Measurements from ENCODE around the gene PTGES. TPM values are rescaled to one million over a fixed set of nuclear protein-coding genes. Genes with fewer than 3 reads are reported as not detected.
A peak's percentile ranks its signal among the peaks of the same experiment; 100 is the strongest.

PTGES gene
- total RNA-seq, 1 experiment from 2014 or later = 17.2 TPM

- Histone ChIP-seq H3K9ac (ENCODE audit: low read length) (peak overlapping the region; percentile 83), H2AFZ (ENCODE audit: low read depth, low read length, poor library complexity, severe bottlenecking) (peak overlapping the region; percentile 74), H3K4me2 (ENCODE audit: low read length) (peak overlapping the region; percentile 99), H3K36me3 (ENCODE audit: control insufficient read depth in 1 of 2, insufficient read depth in 2 of 2, low read length in 2 of 2) (0 out of 4 replicates have a peak, but pooled peaks cover 0 to 3% of the 10 kb centered on the region in 2 experiments), H3K9me3 (ENCODE audit: control insufficient read depth in 1 of 2, insufficient read depth in 1 of 2, low read depth in 1 of 2, low read length in 2 of 2) (no peaks in the 10 kb centered on the region), H3K4me3 (replicated peaks in 1 of 2; ENCODE audit: low read depth in 1 of 2, low read length in 2 of 2) (peak overlapping the region; percentile 46 to 65), H3K27me3 (ENCODE audit: insufficient read depth, low read length) (no peaks in the 10 kb centered on the region), H4K20me1 (ENCODE audit: insufficient read depth) (no peaks in the 10 kb centered on the region), H3K27ac (ENCODE audit: low read depth, low read length) (peak overlapping the region; percentile 46; the same call in 1 of the 2 replicates), H3K4me1 (ENCODE audit: control insufficient read depth in 1 of 2, insufficient read depth in 2 of 2, low read length in 2 of 2) (peaks cover 32 to 43% of the 10 kb centered on the region in 2 experiments), H3K79me2 (ENCODE audit: insufficient read depth, low read length) (0 out of 2 replicates have a peak, but pooled peaks cover 3% of the 10 kb centered on the region), H3K9me2 (ENCODE audit: insufficient read depth) (no peaks in the 10 kb centered on the region)
- DNase-seq (ENCODE audit: low read depth, low spot score) (no peak), ATAC-seq (peak; percentile 70)
- TF ChIP-seq, protein P1, sequence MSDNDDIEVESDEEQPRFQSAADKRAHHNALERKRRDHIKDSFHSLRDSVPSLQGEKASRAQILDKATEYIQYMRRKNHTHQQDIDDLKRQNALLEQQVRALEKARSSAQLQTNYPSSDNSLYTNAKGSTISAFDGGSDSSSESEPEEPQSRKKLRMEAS (IDR thresholded peaks at IDR 0.05) = peak; percentile 75; the same call in 1 of the 2 replicates
- TF ChIP-seq POLR2A (IDR thresholded peaks at IDR 0.05; ENCODE audit: borderline replicate concordance, extremely low read depth, insufficient read depth, insufficient read length) = peak; percentile 17
- TF ChIP-seq CEBPB (IDR thresholded peaks at IDR 0.05; ENCODE audit: low read depth) = no peak
- no peak for TF ChIP-seq RAD21 (IDR thresholded peaks at IDR 0.05; ENCODE audit: low read depth)
- no peak for TF ChIP-seq CTCF (IDR thresholded peaks at IDR 0.05 in 2 of 3, conservative IDR thresholded peaks at IDR 0.05 in 1 of 3; ENCODE audit: borderline replicate concordance in 1 of 3, insufficient read depth in 1 of 3, low read depth in 2 of 3, low read length in 2 of 3)
- peak; percentile 91; the same call in 1 of the 2 replicates for TF ChIP-seq ZFX (IDR thresholded peaks at IDR 0.05)
- TF ChIP-seq FOSL1 (IDR thresholded peaks at IDR 0.05; ENCODE audit: low read depth) = no peak
- TF ChIP-seq TCF7L2 (IDR thresholded peaks at IDR 0.05; ENCODE audit: borderline replicate concordance, extremely low read depth, insufficient read depth, insufficient read length) = peak; percentile 71
- no peak for TF ChIP-seq ZBTB33 (IDR thresholded peaks at IDR 0.05; ENCODE audit: extremely low read depth, insufficient replicate concordance, low read length)
- BruUV-seq (replicated peaks) = no TSS peak
- intact Hi-C loops (cut with micrococcal nuclease) = no loop called here
- ChIA-PET POLR2A (interaction anchor here (0.8 to 1.4 kb wide), 2 partner anchors 17 to 80 kb away, joined by 3 to 6 read pairs; no protein-coding TSS in a partner anchor), CTCF (interaction anchor here (0.9 to 1.5 kb wide), 2 partner anchors 41 to 93 kb away, joined by 3 to 6 read pairs; no protein-coding TSS in a partner anchor), RAD21 (ENCODE audit: low non-redundant PET in 1 of 2, low total read pairs in 2 of 2, uncharacterized antibody in 2 of 2, unreplicated experiment in 2 of 2) (no interaction called here)
Observed at GRCh38 chr9:129696944-129697655, 55.7 kb downstream of the PTGES start.

Measured in HCT116 (cell line).